Fibroblast of mammary gland (primary cell): ENCODE results near the gene POLA2.
"Not testable (repeated sequence)": the region's sequence is repeated elsewhere in the genome, so short reads cannot be mapped to it uniquely, and the experiment has no call there.

Source experiments
- DNase-seq: peaks from one replicate; pipeline ENCODE4 v3.0.0-alpha.2; 2010; ENCODE audit warnings: low read depth
- H3K4me3 ChIP-seq: 2 replicates; pipeline ENCODE4 v1.5.1; 2011; ENCODE audit warnings: low read depth, mild to moderate bottlenecking, low read length, moderate library complexity; ENCODE audit not compliant: control insufficient read depth
- TF ChIP-seq, protein P1 (sequence below): conservative IDR thresholded peaks from 2 replicates; pipeline ENCODE4 v1.5.1; 2011; ENCODE audit warnings: low read depth, low read length, inconsistent platforms; ENCODE audit not compliant: control insufficient read depth, insufficient read depth

POLA2 gene

DNA sequence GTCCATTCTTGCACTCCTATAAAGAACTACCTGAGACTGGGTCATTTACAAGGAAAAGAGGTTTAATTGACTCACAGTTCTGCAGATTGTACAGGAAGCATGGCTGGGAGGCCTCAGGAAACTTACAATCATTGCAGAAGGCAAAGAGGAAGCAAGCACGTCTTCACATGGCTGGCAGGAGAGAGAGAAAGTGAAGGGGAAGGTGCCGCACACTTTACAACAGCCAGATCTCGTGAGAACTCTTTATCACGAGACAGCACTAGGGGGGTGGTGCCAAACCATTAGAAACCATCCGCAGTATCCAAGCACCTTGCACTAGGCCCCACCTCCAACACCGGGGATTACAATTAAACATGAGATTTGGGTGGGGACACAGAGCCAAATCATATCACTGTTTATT, 19.4 kb upstream of the POLA2 start:
- DNase-seq: no peak
- no peak overlapping the region for H3K4me3 ChIP-seq
- TF ChIP-seq, protein P1, sequence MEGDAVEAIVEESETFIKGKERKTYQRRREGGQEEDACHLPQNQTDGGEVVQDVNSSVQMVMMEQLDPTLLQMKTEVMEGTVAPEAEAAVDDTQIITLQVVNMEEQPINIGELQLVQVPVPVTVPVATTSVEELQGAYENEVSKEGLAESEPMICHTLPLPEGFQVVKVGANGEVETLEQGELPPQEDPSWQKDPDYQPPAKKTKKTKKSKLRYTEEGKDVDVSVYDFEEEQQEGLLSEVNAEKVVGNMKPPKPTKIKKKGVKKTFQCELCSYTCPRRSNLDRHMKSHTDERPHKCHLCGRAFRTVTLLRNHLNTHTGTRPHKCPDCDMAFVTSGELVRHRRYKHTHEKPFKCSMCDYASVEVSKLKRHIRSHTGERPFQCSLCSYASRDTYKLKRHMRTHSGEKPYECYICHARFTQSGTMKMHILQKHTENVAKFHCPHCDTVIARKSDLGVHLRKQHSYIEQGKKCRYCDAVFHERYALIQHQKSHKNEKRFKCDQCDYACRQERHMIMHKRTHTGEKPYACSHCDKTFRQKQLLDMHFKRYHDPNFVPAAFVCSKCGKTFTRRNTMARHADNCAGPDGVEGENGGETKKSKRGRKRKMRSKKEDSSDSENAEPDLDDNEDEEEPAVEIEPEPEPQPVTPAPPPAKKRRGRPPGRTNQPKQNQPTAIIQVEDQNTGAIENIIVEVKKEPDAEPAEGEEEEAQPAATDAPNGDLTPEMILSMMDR: no peak

DNA sequence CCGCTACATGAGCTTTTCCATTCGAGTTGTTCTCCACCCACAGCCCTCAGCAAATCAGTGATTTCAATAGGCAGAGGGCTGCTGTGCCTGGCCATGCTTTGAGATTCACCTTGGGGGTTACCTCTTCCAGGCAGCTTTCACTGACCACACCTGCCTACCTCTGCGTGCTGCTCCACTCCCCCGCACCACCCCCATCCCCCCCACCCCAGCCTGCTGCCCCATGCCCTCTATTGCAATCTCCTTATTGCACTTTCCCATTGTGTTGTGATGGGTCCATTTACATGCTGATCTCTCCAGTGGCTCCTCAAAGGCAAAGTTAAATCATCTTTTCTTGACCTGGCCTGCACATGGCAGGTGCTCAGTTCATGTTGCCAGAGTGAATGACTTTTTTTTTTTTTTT, 18.0 kb upstream of the POLA2 start:
- no peak overlapping the region for H3K4me3 ChIP-seq
- DNase-seq: no peak
- TF ChIP-seq, protein P1: no peak

DNA sequence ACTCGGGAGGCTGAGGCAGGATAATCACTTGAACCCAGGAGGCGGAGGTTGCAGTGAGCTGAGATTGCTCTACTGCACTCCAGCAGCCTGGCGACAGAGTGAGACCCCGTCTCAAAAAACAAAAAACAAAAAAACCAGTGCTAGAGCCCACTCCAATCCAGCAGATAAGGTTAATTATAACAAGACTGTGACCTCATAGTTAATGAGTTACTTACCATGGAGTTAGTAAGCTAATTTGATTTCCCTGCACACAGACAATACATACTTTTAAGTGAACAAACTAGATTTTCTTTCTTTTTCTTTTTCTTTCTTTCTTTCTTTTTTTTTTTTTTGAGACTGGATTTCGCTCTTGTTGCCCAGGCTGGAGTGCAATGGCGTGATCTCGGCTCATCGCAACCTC, 16.7 kb upstream of the POLA2 start:
- not testable (repeated sequence) for H3K4me3 ChIP-seq, DNase-seq

DNA sequence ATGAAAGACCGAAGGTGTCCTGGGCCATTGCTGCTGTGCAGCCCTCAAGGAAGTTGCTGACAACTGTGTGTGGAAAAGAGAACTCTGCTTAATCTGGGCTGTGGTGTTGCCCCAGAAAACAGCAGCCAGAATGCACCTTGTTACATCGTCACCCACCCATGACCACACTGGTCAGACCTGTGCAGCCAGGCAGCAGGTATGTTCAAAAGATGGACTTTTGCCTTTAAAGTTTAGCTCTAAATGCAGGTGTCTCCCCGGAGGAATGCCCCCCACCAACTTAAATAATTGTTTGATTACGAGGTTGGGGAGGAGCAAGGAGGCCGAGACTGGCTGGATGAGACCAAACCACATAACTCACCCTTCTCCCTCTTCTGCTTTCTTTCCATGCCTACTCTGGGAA, 15.3 kb upstream of the POLA2 start:
- no peak for DNase-seq
- H3K4me3 ChIP-seq: no peak overlapping the region
- TF ChIP-seq, protein P1: no peak

DNA sequence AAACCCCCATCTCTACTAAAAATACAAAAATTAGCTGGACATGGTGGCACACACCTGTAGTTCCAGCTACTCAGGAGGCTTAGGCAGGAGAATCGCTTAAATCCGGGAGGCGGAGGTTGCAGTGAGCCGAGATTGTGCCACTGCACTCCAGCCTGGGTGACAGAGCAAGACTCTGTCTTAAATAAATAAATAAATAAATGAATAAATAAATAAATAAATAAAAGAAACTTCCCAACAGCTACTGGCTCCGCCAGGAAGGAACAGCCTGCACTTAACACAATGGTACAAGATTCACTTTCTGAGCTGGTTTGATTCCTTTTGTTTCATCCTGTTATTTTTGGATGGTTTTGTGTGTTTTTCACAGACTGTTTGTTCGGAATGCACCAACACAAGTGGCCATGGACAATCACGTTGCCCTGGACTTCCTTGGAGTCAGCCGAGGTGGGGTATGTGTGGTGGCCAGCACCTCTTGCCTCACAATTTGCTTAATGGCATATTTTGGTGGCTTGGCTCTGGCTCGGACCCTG, 13.5 kb upstream of the POLA2 start:
- DNase-seq, H3K4me3 ChIP-seq: not testable (repeated sequence)

DNA sequence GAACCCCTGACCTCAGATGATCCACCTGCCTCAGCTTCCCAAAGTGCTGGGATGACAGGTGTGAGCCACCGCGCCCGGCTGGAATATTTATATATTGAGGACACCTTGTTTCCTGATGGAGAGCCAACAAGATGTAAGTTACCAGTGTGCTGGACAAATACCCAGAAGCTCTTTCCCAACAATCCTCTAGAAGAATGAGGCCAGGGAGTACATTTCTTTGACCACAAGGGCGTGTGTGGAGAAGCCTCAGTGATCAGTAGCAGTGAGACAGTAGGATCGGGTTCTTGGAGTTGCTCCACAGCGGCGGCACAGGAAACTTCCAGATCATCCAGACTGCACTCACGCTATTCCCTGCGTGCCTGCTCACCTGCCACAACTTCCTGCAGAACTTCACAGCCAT, 10.3 kb upstream of the POLA2 start:
- no peak overlapping the region for H3K4me3 ChIP-seq
- peak; percentile 30 for DNase-seq
- TF ChIP-seq, protein P1: no peak

DNA sequence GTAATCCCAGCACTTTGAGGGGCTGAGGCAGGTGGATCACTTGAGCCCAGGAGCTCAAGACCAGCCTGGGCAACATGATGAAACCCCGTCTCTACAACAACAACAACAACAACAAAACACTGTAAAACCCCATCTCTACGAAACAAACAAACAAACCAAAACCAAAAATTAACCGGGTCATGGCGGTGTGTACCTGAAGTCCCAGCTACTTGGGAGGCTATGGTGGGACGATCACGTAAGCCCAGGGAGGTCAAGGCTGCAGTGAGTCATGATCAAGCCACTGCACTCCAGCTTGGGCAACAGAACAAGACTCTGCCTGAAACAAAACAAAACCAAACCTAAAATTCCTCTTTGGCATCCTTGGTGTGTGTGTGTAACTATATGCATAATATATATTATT, 7.0 kb upstream of the POLA2 start:
- peak; percentile 25 for DNase-seq
- H3K4me3 ChIP-seq: no peak overlapping the region
- TF ChIP-seq, protein P1: no peak

DNA sequence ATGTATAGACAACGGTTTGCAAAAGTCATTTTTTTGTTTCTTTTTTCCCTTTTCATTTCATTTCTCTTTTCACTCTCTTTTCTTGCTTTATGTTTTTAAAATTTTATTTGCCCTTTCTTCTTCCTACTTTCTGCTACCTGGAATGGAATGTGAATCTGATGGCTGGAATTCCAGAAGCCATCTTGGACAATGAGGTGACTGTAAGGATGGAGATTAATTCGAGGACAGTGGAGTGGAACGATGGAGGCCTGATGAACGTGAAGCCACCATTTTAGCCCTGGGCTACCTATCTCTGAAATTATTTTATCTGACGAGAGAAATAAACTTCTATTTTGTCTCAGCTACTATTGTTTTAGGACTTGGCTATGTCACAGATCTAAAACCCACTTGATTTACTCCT, 2.8 kb upstream of the POLA2 start:
- TF ChIP-seq, protein P1: no peak
- no peak for DNase-seq
- no peak overlapping the region for H3K4me3 ChIP-seq
